SK-N-SH (cell line): ENCODE results near the gene ANO2. TPM values are rescaled to one million over a fixed set of nuclear protein-coding genes. Genes with fewer than 3 reads are reported as not detected.
A peak's percentile ranks its signal among the peaks of the same experiment; 100 is the strongest.

Source experiments
- CTCF ChIA-PET: fragments of 300-600, 350-600 bp; formaldehyde crosslinking; extraction: SDS; loops from one replicate; lab custom pipeline; 2021; lab: Yijun Ruan, JAX
- POLR2A ChIA-PET: fragments of 350-600 bp; sonication (Branson Sonifier 250); formaldehyde crosslinking; extraction: SDS; loops from one replicate; lab custom pipeline; 2020; ENCODE audit warnings: antibody characterized with exemption, inconsistent platforms; lab: Yijun Ruan, JAX
- DNase-seq: peaks from one replicate; pipeline ENCODE4 v3.0.0; 2012
- H2AFZ ChIP-seq: fragments of 200-600 bp; sonication (generic); 2 replicates; pipeline ENCODE4 v1.8.1; 2016; ENCODE audit warnings: antibody characterized with exemption, mild to moderate bottlenecking, low read depth
- H3F3A ChIP-seq: fragments of 200-600 bp; sonication (generic); replicated peaks from 2 replicates; pipeline ENCODE3; 2016; ENCODE audit warnings: antibody characterized with exemption, mild to moderate bottlenecking; ENCODE audit not compliant: insufficient read depth
- H3K27ac ChIP-seq, 2 experiments: fragments of 200-500 bp in 1 of 2; fragments of 200-600 bp in 1 of 2; sonication (Bioruptor generic) in 1 of 2; sonication (generic), shearing (Covaris generic) in 1 of 2; 2 replicates each; pipeline versions ENCODE4 v1.5.1 to v1.6.1; 2014 to 2016; ENCODE audit warnings: low read depth in 2 of 2, inconsistent platforms in 1 of 2, low read length in 1 of 2, mild to moderate bottlenecking in 1 of 2, mixed read lengths in 1 of 2
- H3K27me3 ChIP-seq: fragments of 200-600 bp; sonication (generic), shearing (Covaris generic); 2 replicates; pipeline ENCODE4 v1.6.1; 2016; ENCODE audit warnings: mixed run types; ENCODE audit not compliant: insufficient read depth
- H3K36me3 ChIP-seq, 2 experiments: fragments of 200-500 bp in 1 of 2; fragments of 200-600 bp in 1 of 2; sonication (Bioruptor generic) in 1 of 2; sonication (generic) in 1 of 2; replicated peaks in 1 of 2; 2 replicates each; pipeline versions ENCODE3 to v1.5.1; 2014 to 2016; ENCODE audit warnings: low read length in 1 of 2, mild to moderate bottlenecking in 1 of 2; ENCODE audit not compliant: insufficient read depth in 2 of 2, control insufficient read depth in 1 of 2
- H3K4me1 ChIP-seq, 2 experiments: fragments of 200-500 bp in 1 of 2; fragments of 200-600 bp in 1 of 2; sonication (Bioruptor generic) in 1 of 2; sonication (generic), shearing (Covaris generic) in 1 of 2; 2 replicates each; pipeline versions ENCODE4 v1.5.1 to v1.6.1; 2014 to 2016; ENCODE audit warnings: low read depth in 1 of 2, low read length in 1 of 2, mixed run types in 1 of 2; ENCODE audit not compliant: insufficient read depth in 2 of 2, control insufficient read depth in 1 of 2
- H3K4me2 ChIP-seq: fragments of 200-600 bp; sonication (generic), shearing (Covaris generic); 2 replicates; pipeline ENCODE4 v1.6.1; 2017; ENCODE audit warnings: mixed run types
- H3K4me3 ChIP-seq, 2 experiments: fragments of 200-500 bp in 1 of 2; fragments of 200-600 bp in 1 of 2; sonication (Bioruptor generic) in 1 of 2; sonication (generic), shearing (Covaris generic) in 1 of 2; 2 replicates each; pipeline versions ENCODE4 v1.5.1 to v1.8.1; 2014 to 2016; ENCODE audit warnings: low read depth in 2 of 2, inconsistent platforms in 1 of 2, low read length in 1 of 2, mild to moderate bottlenecking in 1 of 2, mixed read lengths in 1 of 2, moderate library complexity in 1 of 2
- H3K79me2 ChIP-seq: fragments of 200-600 bp; sonication (generic); 2 replicates; pipeline ENCODE4 v1.8.1; 2017; ENCODE audit warnings: mild to moderate bottlenecking; ENCODE audit not compliant: insufficient read depth
- H3K9ac ChIP-seq: fragments of 200-600 bp; sonication (generic); 2 replicates; pipeline ENCODE4 v1.6.1; 2017; ENCODE audit warnings: mixed run types
- H3K9me2 ChIP-seq: fragments of 200-600 bp; sonication (generic); 2 replicates; pipeline ENCODE4 v1.6.1; 2017; ENCODE audit warnings: mixed run types
- H3K9me3 ChIP-seq: fragments of 200-600 bp; sonication (generic); 2 replicates; pipeline ENCODE4 v1.6.1; 2017; ENCODE audit warnings: mixed run types, mild to moderate bottlenecking, moderate library complexity
- H4K20me1 ChIP-seq: fragments of 200-600 bp; sonication (generic); 2 replicates; pipeline ENCODE4 v1.6.1; 2017; ENCODE audit warnings: mild to moderate bottlenecking, mixed run types; ENCODE audit not compliant: insufficient read depth
- CTCF ChIP-seq: fragments of 200-600 bp; sonication (generic); IDR thresholded peaks from 2 replicates; pipeline ENCODE4 v1.6.1; 2017; ENCODE audit warnings: antibody characterized with exemption, mild to moderate bottlenecking, moderate library complexity
- EP300 ChIP-seq, 2 experiments: IDR thresholded peaks; 2 replicates each; pipeline versions ENCODE4 v1.4.0 to v1.6.1; 2012; ENCODE audit warnings: borderline replicate concordance in 1 of 2, low read depth in 1 of 2, low read length in 1 of 2
- GATA2 ChIP-seq: sonication (generic); formaldehyde crosslinking; IDR thresholded peaks from 2 replicates; pipeline ENCODE4 v1.5.0; 2020; ENCODE audit warnings: mild to moderate bottlenecking, missing genetic modification reagents
- IRF3 ChIP-seq: fragments of 150-350 bp; IDR thresholded peaks from 2 replicates; pipeline ENCODE4 v1.6.1; 2016; ENCODE audit warnings: mild to moderate bottlenecking, low read depth, low read length
- JUND ChIP-seq: IDR thresholded peaks from 2 replicates; pipeline ENCODE4 v1.4.0; 2012
- NRF1 ChIP-seq: IDR thresholded peaks from 2 replicates; pipeline ENCODE4 v1.6.1; 2012; ENCODE audit warnings: low read depth, mild to moderate bottlenecking, low read length
- RAD21 ChIP-seq: IDR thresholded peaks from 2 replicates; pipeline ENCODE4 v1.6.1; 2012; ENCODE audit warnings: mild to moderate bottlenecking, low read length
- RFX5 ChIP-seq: IDR thresholded peaks from 2 replicates; pipeline ENCODE4 v1.6.1; 2012; ENCODE audit warnings: mild to moderate bottlenecking, improper control_type of control experiment, low read length
- TAF1 ChIP-seq: IDR thresholded peaks from 2 replicates; pipeline ENCODE4 v1.6.1; 2012; ENCODE audit warnings: low read depth, mild to moderate bottlenecking, low read length, moderate library complexity, borderline replicate concordance
- TEAD4 ChIP-seq: IDR thresholded peaks from 2 replicates; pipeline ENCODE4 v1.4.0; 2012; ENCODE audit warnings: mild to moderate bottlenecking, borderline replicate concordance; ENCODE audit not compliant: insufficient read depth
- USF2 ChIP-seq: fragments of 150-350 bp; IDR thresholded peaks from 2 replicates; pipeline ENCODE4 v1.6.1; 2017; ENCODE audit warnings: antibody characterized with exemption, low read length, low read depth, borderline replicate concordance
- WGBS: methylation state at CpG from one replicate; pipeline ENCODE4 v1.1.6; 2017; ENCODE audit warnings: low lambda C conversion rate; 5-methylcytosine and 5-hydroxymethylcytosine counted together
- polyA plus RNA-seq, 3 experiments: library from polyadenylated mRNA; depleted of rRNA; stranded (reverse); fragments of >200 nt; gene quantifications; 2 replicates each; pipeline ENCODE4 v1.2.3, GENCODE V29; 2012

The ANO2 gene
- polyA plus RNA-seq, 1 of the 3 experiments (the other 2 are of a cell fraction), result not detected

GRCh38 chr12:5873281-5873919, 71.7 kb downstream of the ANO2 start:
- CTCF ChIA-PET, result no interaction called here
- no peak for TF ChIP-seq CTCF
- no peak for TF ChIP-seq TAF1
- no peak for TF ChIP-seq GATA2 (CRISPR knock-in tag)
- TF ChIP-seq TEAD4, result no peak
- no peak for TF ChIP-seq JUND
- no peak for TF ChIP-seq RFX5
- no peak for TF ChIP-seq USF2
- no peak for TF ChIP-seq IRF3
- no peak for TF ChIP-seq EP300 (IDR thresholded peaks at IDR 0.05; ENCODE audit: borderline replicate concordance in 1 of 2, low read depth in 1 of 2, low read length in 1 of 2)
- TF ChIP-seq, all 33 proteins: peak for 0
- Histone ChIP-seq H3K9ac (no peak overlapping the region), H3K36me3 (no peaks in the 10 kb centered on the region), H2AFZ (no peak overlapping the region), H3K79me2 (no peaks in the 10 kb centered on the region), H3K9me3 (no peaks in the 10 kb centered on the region), H3K4me3 (no peak overlapping the region), H3K4me2 (no peak overlapping the region), H3K27me3 (peaks cover 8% of the 10 kb centered on the region; the same call in 1 of the 2 replicates), H4K20me1 (no peaks in the 10 kb centered on the region), H3K27ac (no peak overlapping the region), H3K4me1 (no peaks in the 10 kb centered on the region), H3F3A (no peaks in the 10 kb centered on the region), H3K9me2 (no peaks in the 10 kb centered on the region)
- no peak for DNase-seq
- POLR2A ChIA-PET, result no interaction called here
- 10% methylated on average over 8 of the region's 10 CpGs for WGBS

- H3K9ac ChIP-seq, result no peak overlapping the region
- H3K79me2 ChIP-seq, result no peaks in the 10 kb centered on the region
- WGBS, result 4% methylated on average over 4 of the region's 4 CpGs
- H2AFZ ChIP-seq, result no peak overlapping the region
- H3K36me3 ChIP-seq, result no peaks in the 10 kb centered on the region
- H3K4me1 ChIP-seq, result no peaks in the 10 kb centered on the region
- no peak overlapping the region for H3K4me2 ChIP-seq
- TF ChIP-seq CTCF (peak; percentile 32; the same call in 1 of the 2 replicates), RAD21 (peak; percentile 17; the same call in 1 of the 2 replicates), NRF1 (no peak)
- no peaks in the 10 kb centered on the region for H4K20me1 ChIP-seq
- ChIA-PET POLR2A (no interaction called here), CTCF (interaction anchor here (0.6 kb wide), 2 partner anchors 71 to 356 kb away, joined by 3 read pairs; no protein-coding TSS in a partner anchor)
- no peaks in the 10 kb centered on the region for H3K9me3 ChIP-seq
- H3F3A ChIP-seq, result no peaks in the 10 kb centered on the region
- H3K4me3 ChIP-seq, result no peak overlapping the region
- peaks cover 8% of the 10 kb centered on the region; the same call in 1 of the 2 replicates for H3K27me3 ChIP-seq
- no peaks in the 10 kb centered on the region for H3K9me2 ChIP-seq
- no peak for DNase-seq
- H3K27ac ChIP-seq, result no peak overlapping the region
Observed at GRCh38 chr12:5872745-5873144, 72.3 kb downstream of the ANO2 start.
